ENCODE results near the gene TMEM120B.
"Not testable (repeated sequence)": the region's sequence is repeated elsewhere in the genome, so short reads cannot be mapped to it uniquely, and the experiment has no call there.

GRCh38 chr12:121758536-121758935 lies 46.0 kb downstream of the TMEM120B start:
- TF ChIP-seq EZH2 (IDR thresholded peaks at IDR 0.05; ENCODE audit: borderline replicate concordance); CTCF (IDR thresholded peaks at IDR 0.05; ENCODE audit: poor library complexity): not testable (repeated sequence)
